ENCODE data around the gene PPP1R14B.

Gene PPP1R14B

GRCh38 chr11:64229744-64230170 is 17.0 kb downstream of the PPP1R14B start:
- TF ChIP-seq EGR1 (IDR thresholded peaks at IDR 0.05) (no peak), ZBTB7A (IDR thresholded peaks at IDR 0.05; ENCODE audit: low read depth) (no peak), CEBPB (IDR thresholded peaks at IDR 0.05) (no peak), TEAD4 (IDR thresholded peaks at IDR 0.05) (no peak), MAX (IDR thresholded peaks at IDR 0.05) (no peak), NFIC (IDR thresholded peaks at IDR 0.05) (no peak), FOXM1 (IDR thresholded peaks at IDR 0.05; ENCODE audit: borderline replicate concordance, low read depth) (no peak), CREB1 (IDR thresholded peaks at IDR 0.05; ENCODE audit: low read depth) (no peak), YY1 (IDR thresholded peaks at IDR 0.05; ENCODE audit: low read depth) (no peak), RAD21 (IDR thresholded peaks at IDR 0.05; ENCODE audit: low read depth) (no peak), TCF12 (IDR thresholded peaks at IDR 0.05; ENCODE audit: low read depth) (no peak), REST (IDR thresholded peaks at IDR 0.05; ENCODE audit: low read depth) (no peak), TAF1 (IDR thresholded peaks at IDR 0.05; ENCODE audit: low read depth) (no peak), EP300 (IDR thresholded peaks at IDR 0.05; ENCODE audit: borderline replicate concordance) (no peak), USF1 (IDR thresholded peaks at IDR 0.05) (no peak)

GRCh38 chr11:64229090-64229743 is 17.5 kb downstream of the PPP1R14B start:
- TF ChIP-seq RAD21 (IDR thresholded peaks at IDR 0.05; ENCODE audit: low read depth) = no peak
- TF ChIP-seq NFIC (IDR thresholded peaks at IDR 0.05) = no peak
- TF ChIP-seq CREB1 (IDR thresholded peaks at IDR 0.05; ENCODE audit: low read depth) = no peak
- no peak for TF ChIP-seq TCF12 (IDR thresholded peaks at IDR 0.05; ENCODE audit: low read depth)
- TF ChIP-seq YY1 (IDR thresholded peaks at IDR 0.05; ENCODE audit: low read depth) = no peak
- no peak for TF ChIP-seq FOXM1 (IDR thresholded peaks at IDR 0.05; ENCODE audit: borderline replicate concordance, low read depth)
- TF ChIP-seq TEAD4 (IDR thresholded peaks at IDR 0.05) = no peak
- no peak for TF ChIP-seq MAX (IDR thresholded peaks at IDR 0.05)

GRCh38 chr11:64227405-64227956 is 19.3 kb downstream of the PPP1R14B start:
- no peak for TF ChIP-seq YY1 (IDR thresholded peaks at IDR 0.05; ENCODE audit: low read depth)
- TF ChIP-seq NFIC (IDR thresholded peaks at IDR 0.05) = peak; percentile 77

GRCh38 chr11:64226507-64227051 is 20.2 kb downstream of the PPP1R14B start:
- no peak for TF ChIP-seq REST (IDR thresholded peaks at IDR 0.05; ENCODE audit: low read depth)
- TF ChIP-seq MAX (IDR thresholded peaks at IDR 0.05) = 0 out of 2 replicates have a peak, but pooled peaks have one; percentile 14
- TF ChIP-seq RAD21 (IDR thresholded peaks at IDR 0.05; ENCODE audit: low read depth) = no peak

GRCh38 chr11:64225608-64226506 is 20.9 kb downstream of the PPP1R14B start, which contains the start of the genes NUDT22 and TRPT1:
Gene NUDT22 (plus strand): TSS chr11:64226274. CDS start chr11:64226653, 379 bp downstream.
Gene TRPT1 (minus strand): TSS chr11:64226186. CDS start chr11:64225860, 326 bp downstream.
- TF ChIP-seq MAX (IDR thresholded peaks at IDR 0.05) = peak; percentile 51; the same call in 1 of the 2 replicates
- TF ChIP-seq ZBTB7A (IDR thresholded peaks at IDR 0.05; ENCODE audit: low read depth) = peak; percentile 98
- no peak for TF ChIP-seq EGR1 (IDR thresholded peaks at IDR 0.05)
- peak; percentile 5; the same call in 1 of the 2 replicates for TF ChIP-seq TEAD4 (IDR thresholded peaks at IDR 0.05)
- 0 out of 2 replicates have a peak, but pooled peaks have one; percentile 23 for TF ChIP-seq CREB1 (IDR thresholded peaks at IDR 0.05; ENCODE audit: low read depth)
- peak; percentile 77 for TF ChIP-seq TAF1 (IDR thresholded peaks at IDR 0.05; ENCODE audit: low read depth)
- 0 out of 2 replicates have a peak, but pooled peaks have one; percentile 17 for TF ChIP-seq USF1 (IDR thresholded peaks at IDR 0.05)
- no peak for TF ChIP-seq TCF12 (IDR thresholded peaks at IDR 0.05; ENCODE audit: low read depth)

Measured in Ishikawa (cell line).